A549 (cell line): ENCODE measurements around the gene SH2D4B. TPM values are rescaled to one million over a fixed set of nuclear protein-coding genes. Genes with fewer than 3 reads are reported as not detected.
"Not testable (repeated sequence)": the region's sequence is repeated elsewhere in the genome, so short reads cannot be mapped to it uniquely, and the experiment has no call there.

Source experiments
- ATAC-seq, 2 experiments: fragments of 200-7000 bp in 1 of 2; fragments of >200 bp in 1 of 2; cut with Nextera tagmentation in 1 of 2; cut with Tn5 transposase in 1 of 2; 3 replicates each; pipeline versions ENCODE4 v1.8.0 to v1.9.1; 2018 to 2020; ENCODE audit warnings: mild to moderate bottlenecking in 1 of 2, moderate library complexity in 1 of 2
- CTCF ChIA-PET: fragments of 300-600 bp; sonication (Branson Sonifier 250); formaldehyde crosslinking; extraction: SDS; loops from one replicate; lab custom pipeline; 2021; ENCODE audit warnings: antibody characterized with exemption, inconsistent platforms; lab: Yijun Ruan, JAX
- POLR2A ChIA-PET: fragments of 350-600 bp; formaldehyde crosslinking; extraction: SDS; loops from one replicate; lab custom pipeline; 2021; ENCODE audit warnings: antibody characterized with exemption, inconsistent platforms; lab: Yijun Ruan, JAX
- DNase-seq, 2 experiments: peaks; one replicate each; pipeline versions ENCODE4 v3.0.0 to v3.0.0-alpha.2; 2011 to 2016; ENCODE audit warnings: low read depth in 1 of 2, low spot score in 1 of 2
- FAIRE-seq: peaks from 2 replicates; lab custom pipeline; 2011; peaks lifted over from hg19 to GRCh38; lab: Jason Lieb, UNC
- H3K27ac ChIP-seq, 2 experiments: fragments of >200 bp; sonication (Bioruptor Twin); formaldehyde crosslinking; 3 replicates each; pipeline ENCODE4 v1.5.1; 2016 to 2017
- H3K4me1 ChIP-seq: fragments of >200 bp; sonication (Bioruptor Twin); formaldehyde crosslinking; 3 replicates; pipeline ENCODE4 v1.6.1; 2016
- H3K4me2 ChIP-seq: fragments of >200 bp; sonication (Bioruptor Twin); formaldehyde crosslinking; 3 replicates; pipeline ENCODE4 v1.6.1; 2016
- H3K4me3 ChIP-seq: fragments of >200 bp; sonication (Bioruptor Twin); formaldehyde crosslinking; 3 replicates; pipeline ENCODE4 v1.5.1; 2016
- H3K9me3 ChIP-seq: fragments of >200 bp; sonication (Bioruptor Twin); formaldehyde crosslinking; 3 replicates; pipeline ENCODE4 v1.6.1; 2016
- CEBPB ChIP-seq, 2 experiments: fragments of >200 bp in 1 of 2; sonication (Bioruptor Twin) in 1 of 2; formaldehyde crosslinking in 1 of 2; IDR thresholded peaks; 2 replicates each; pipeline ENCODE4 v1.6.1; 2012 to 2016
- EP300 ChIP-seq, 2 experiments: fragments of >200 bp; sonication (Bioruptor Twin); formaldehyde crosslinking; IDR thresholded peaks; 2 replicates in 1 of 2; 3 replicates in 1 of 2; pipeline ENCODE4 v1.6.1; 2016 to 2017
- FOSB ChIP-seq: fragments of 250-450 bp; sonication (Bioruptor Pico); IDR thresholded peaks from 2 replicates; pipeline ENCODE4 v1.5.0; 2020; ENCODE audit warnings: mild to moderate bottlenecking, moderate library complexity
- FOSL2 ChIP-seq, 2 experiments: fragments of 450-650 bp in 1 of 2; fragments of >200 bp in 1 of 2; sonication (Bioruptor Twin) in 1 of 2; formaldehyde crosslinking; IDR thresholded peaks; 2 replicates each; pipeline versions ENCODE4 v1.5.0 to v1.6.1; 2016 to 2020; ENCODE audit warnings: mild to moderate bottlenecking in 1 of 2, moderate library complexity in 1 of 2
- HOXB5 ChIP-seq: fragments of 250-450 bp; sonication (Bioruptor Pico); IDR thresholded peaks from 2 replicates; pipeline ENCODE4 v1.5.0; 2020; ENCODE audit warnings: mild to moderate bottlenecking, moderate library complexity
- JUN ChIP-seq, 2 experiments: fragments of >200 bp; sonication (Bioruptor Twin); formaldehyde crosslinking; IDR thresholded peaks; 2 replicates in 1 of 2; 3 replicates in 1 of 2; pipeline ENCODE4 v1.6.1; 2016 to 2017
- MAX ChIP-seq: IDR thresholded peaks from 2 replicates; pipeline ENCODE4 v1.6.1; 2012
- NPAS2 ChIP-seq: fragments of 250-450 bp; sonication (Bioruptor Pico); IDR thresholded peaks from 2 replicates; pipeline ENCODE4 v1.8.0; 2022; ENCODE audit warnings: mild to moderate bottlenecking, moderate library complexity, borderline replicate concordance
- RARB ChIP-seq: fragments of 250-450 bp; sonication (Bioruptor Pico); IDR thresholded peaks from 2 replicates; pipeline ENCODE4 v1.8.0; 2021; ENCODE audit warnings: mild to moderate bottlenecking, moderate library complexity
- RFX5 ChIP-seq: fragments of 450-650 bp; IDR thresholded peaks from 2 replicates; pipeline ENCODE4 v1.7.1; 2014; ENCODE audit warnings: antibody characterized with exemption, mild to moderate bottlenecking, moderate library complexity
- TFCP2L1 ChIP-seq: fragments of 250-450 bp; sonication (Bioruptor Pico); IDR thresholded peaks from 2 replicates; pipeline ENCODE4 v1.5.0; 2021; ENCODE audit warnings: mild to moderate bottlenecking
- WGBS: methylation state at CpG from one replicate; pipeline ENCODE4 v1.1.6; 2017; ENCODE audit errors: missing lambda C conversion rate; 5-methylcytosine and 5-hydroxymethylcytosine counted together
- polyA plus RNA-seq, 4 experiments: library from polyadenylated mRNA; depleted of rRNA in 3 of 4; stranded (reverse); fragments of >200 nt; fragmentation: RNase III in 1 of 4; extraction: RNeasy Plus Mini Kit Qiagen cat#74134 plus additional on column Dnase treatment in 1 of 4; gene quantifications; 2 replicates in 3 of 4; 3 replicates in 1 of 4; pipeline ENCODE4 v1.2.3, GENCODE V29; 2011 to 2017
- TF ChIP-seq, protein P1 (sequence below): IDR thresholded peaks from 2 replicates; pipeline ENCODE4 v1.6.1; 2012
- TF ChIP-seq, protein P2 (sequence below): fragments of >200 bp; sonication (Bioruptor Twin); formaldehyde crosslinking; IDR thresholded peaks from 3 replicates; pipeline ENCODE4 v1.5.1; 2016
- TF ChIP-seq, protein P3 (sequence below): fragments of 150-350 bp; IDR thresholded peaks from 2 replicates; pipeline ENCODE4 v1.6.1; 2014; ENCODE audit warnings: low read depth, mild to moderate bottlenecking, low read length

The SH2D4B gene
- polyA plus RNA-seq, 2 of the 4 experiments (the other 2 are of a cell fraction): 0.01 to 0.12 TPM

- POLR2A ChIA-PET: interaction anchor here (0.7 kb wide), 1 partner anchor 42 kb away, joined by 3 read pairs; no protein-coding TSS in a partner anchor
- no peak overlapping the region for H3K4me2 ChIP-seq
- TF ChIP-seq, protein P1, sequence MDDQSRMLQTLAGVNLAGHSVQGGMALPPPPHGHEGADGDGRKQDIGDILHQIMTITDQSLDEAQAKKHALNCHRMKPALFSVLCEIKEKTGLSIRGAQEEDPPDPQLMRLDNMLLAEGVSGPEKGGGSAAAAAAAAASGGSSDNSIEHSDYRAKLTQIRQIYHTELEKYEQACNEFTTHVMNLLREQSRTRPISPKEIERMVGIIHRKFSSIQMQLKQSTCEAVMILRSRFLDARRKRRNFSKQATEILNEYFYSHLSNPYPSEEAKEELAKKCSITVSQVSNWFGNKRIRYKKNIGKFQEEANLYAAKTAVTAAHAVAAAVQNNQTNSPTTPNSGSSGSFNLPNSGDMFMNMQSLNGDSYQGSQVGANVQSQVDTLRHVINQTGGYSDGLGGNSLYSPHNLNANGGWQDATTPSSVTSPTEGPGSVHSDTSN: no peak
- no peak for TF ChIP-seq RFX5
- no peak for TF ChIP-seq JUN (IDR thresholded peaks at IDR 0.05)
- TF ChIP-seq MAX: no peak
- no peak for TF ChIP-seq NPAS2 (CRISPR knock-in tag)
- no peak for TF ChIP-seq CEBPB (IDR thresholded peaks at IDR 0.05)
- no peak for TF ChIP-seq HOXB5 (CRISPR knock-in tag)
- TF ChIP-seq FOSL2 (IDR thresholded peaks at IDR 0.05): no peak
- TF ChIP-seq FOSL2 (CRISPR knock-in tag; IDR thresholded peaks at IDR 0.05): no peak
- no peak for TF ChIP-seq RARB
- TF ChIP-seq FOSB (CRISPR knock-in tag): no peak
- TF ChIP-seq, protein P2, sequence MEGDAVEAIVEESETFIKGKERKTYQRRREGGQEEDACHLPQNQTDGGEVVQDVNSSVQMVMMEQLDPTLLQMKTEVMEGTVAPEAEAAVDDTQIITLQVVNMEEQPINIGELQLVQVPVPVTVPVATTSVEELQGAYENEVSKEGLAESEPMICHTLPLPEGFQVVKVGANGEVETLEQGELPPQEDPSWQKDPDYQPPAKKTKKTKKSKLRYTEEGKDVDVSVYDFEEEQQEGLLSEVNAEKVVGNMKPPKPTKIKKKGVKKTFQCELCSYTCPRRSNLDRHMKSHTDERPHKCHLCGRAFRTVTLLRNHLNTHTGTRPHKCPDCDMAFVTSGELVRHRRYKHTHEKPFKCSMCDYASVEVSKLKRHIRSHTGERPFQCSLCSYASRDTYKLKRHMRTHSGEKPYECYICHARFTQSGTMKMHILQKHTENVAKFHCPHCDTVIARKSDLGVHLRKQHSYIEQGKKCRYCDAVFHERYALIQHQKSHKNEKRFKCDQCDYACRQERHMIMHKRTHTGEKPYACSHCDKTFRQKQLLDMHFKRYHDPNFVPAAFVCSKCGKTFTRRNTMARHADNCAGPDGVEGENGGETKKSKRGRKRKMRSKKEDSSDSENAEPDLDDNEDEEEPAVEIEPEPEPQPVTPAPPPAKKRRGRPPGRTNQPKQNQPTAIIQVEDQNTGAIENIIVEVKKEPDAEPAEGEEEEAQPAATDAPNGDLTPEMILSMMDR: no peak
- no peak for TF ChIP-seq TFCP2L1 (CRISPR knock-in tag)
- no peak for TF ChIP-seq EP300 (IDR thresholded peaks at IDR 0.05)
- H3K4me3 ChIP-seq: no peak overlapping the region
- 69% methylated on average over 4 of the region's 4 CpGs for WGBS
- H3K27ac ChIP-seq: no peak overlapping the region
- ATAC-seq (no peak), DNase-seq (no peak), FAIRE-seq (no peak)
- CTCF ChIA-PET: interaction anchor here (1.3 to 3.1 kb wide), 4 partner anchors 98 to 382 kb away, joined by 3 to 14 read pairs (median 6); no protein-coding TSS in a partner anchor
- H3K4me1 ChIP-seq: no peaks in the 10 kb centered on the region
- no peaks in the 10 kb centered on the region for H3K9me3 ChIP-seq
These were observed 4.4 kb downstream of the SH2D4B start for GRCh38 chr10:80542053-80542452.

DNA sequence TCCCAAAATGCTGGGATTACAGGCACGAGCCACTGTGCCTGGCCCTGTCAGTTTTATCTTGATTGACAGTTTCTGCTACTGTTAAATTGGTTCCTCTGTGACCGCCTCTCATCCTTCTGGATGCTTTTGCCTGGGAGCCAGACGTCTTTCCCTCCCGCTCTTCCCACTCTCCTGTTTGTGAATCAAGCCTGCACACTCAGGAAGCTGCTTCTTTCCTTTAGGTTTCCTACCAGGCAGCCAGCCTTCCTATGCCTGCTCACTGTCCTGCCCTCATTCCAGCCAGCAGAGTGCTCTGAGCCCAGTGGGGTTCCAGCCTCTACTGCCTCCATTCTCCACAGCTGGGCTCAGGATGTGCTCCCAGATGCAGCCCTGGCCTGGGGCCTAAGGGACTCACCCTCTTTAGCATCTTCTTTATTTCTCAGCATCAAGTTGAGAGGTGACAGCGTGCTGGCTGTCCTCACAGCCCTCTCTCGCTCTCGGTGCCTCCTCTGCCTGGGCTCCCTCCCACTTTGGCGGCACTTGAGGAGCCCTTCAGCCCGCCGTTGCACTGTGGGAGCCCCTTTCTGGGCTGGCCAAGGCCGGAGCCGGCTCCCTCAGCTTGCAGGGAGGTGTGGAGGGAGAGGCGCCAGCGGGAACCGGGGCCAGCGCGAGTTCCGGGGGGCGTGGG, 5.1 kb downstream of the SH2D4B start:
- Histone ChIP-seq H3K9me3 (no peaks in the 10 kb centered on the region), H3K4me1 (no peaks in the 10 kb centered on the region), H3K4me3 (no peak overlapping the region), H3K27ac (no peak overlapping the region), H3K4me2 (no peak overlapping the region)
- WGBS: 79% methylated on average over 10 of the region's 19 CpGs
- ChIA-PET POLR2A (no interaction called here), CTCF (interaction anchor here (1.3 to 3.1 kb wide), 4 partner anchors 99 to 381 kb away, joined by 3 to 14 read pairs (median 6); no protein-coding TSS in a partner anchor)
- FAIRE-seq (no peak), DNase-seq (no peak), ATAC-seq (no peak)
- TF ChIP-seq, protein P3, sequence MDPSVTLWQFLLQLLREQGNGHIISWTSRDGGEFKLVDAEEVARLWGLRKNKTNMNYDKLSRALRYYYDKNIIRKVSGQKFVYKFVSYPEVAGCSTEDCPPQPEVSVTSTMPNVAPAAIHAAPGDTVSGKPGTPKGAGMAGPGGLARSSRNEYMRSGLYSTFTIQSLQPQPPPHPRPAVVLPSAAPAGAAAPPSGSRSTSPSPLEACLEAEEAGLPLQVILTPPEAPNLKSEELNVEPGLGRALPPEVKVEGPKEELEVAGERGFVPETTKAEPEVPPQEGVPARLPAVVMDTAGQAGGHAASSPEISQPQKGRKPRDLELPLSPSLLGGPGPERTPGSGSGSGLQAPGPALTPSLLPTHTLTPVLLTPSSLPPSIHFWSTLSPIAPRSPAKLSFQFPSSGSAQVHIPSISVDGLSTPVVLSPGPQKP: no peak

GRCh38 chr10:80543319-80543672, 5.6 kb downstream of the SH2D4B start:
- not testable (repeated sequence) for H3K4me3 ChIP-seq, H3K4me2 ChIP-seq, H3K27ac ChIP-seq, DNase-seq, H3K4me1 ChIP-seq, ATAC-seq, H3K9me3 ChIP-seq, FAIRE-seq
- POLR2A ChIA-PET: interaction anchor here (1.3 kb wide), 1 partner anchor 135 kb away, joined by 3 read pairs; the partner anchor contains the start of gene PRXL2A
- CTCF ChIA-PET: interaction anchor here (1.3 to 2.1 kb wide), 4 partner anchors 12 to 381 kb away, joined by 3 to 8 read pairs (median 5); no protein-coding TSS in a partner anchor
- 94% methylated on average over 14 of the region's 25 CpGs for WGBS
